SK-N-SH treated with all-trans-retinoic acid at 6 μM for 48 hours (cell line): ENCODE measurements around the gene SMPD1.

ENCODE experiments used
- ARNTL ChIP-seq: fragments of 450-650 bp; formaldehyde crosslinking; IDR thresholded peaks from 2 replicates; pipeline ENCODE4 v1.5.0; 2020; ENCODE audit warnings: low read depth, mild to moderate bottlenecking, moderate library complexity, borderline replicate concordance
- CREB5 ChIP-seq: fragments of 250-450 bp; sonication (Bioruptor Pico); IDR thresholded peaks from 2 replicates; pipeline ENCODE4 v1.5.1; 2020; ENCODE audit warnings: low read depth, mild to moderate bottlenecking, moderate library complexity
- CSRNP3 ChIP-seq: fragments of 250-450 bp; sonication (Bioruptor Pico); IDR thresholded peaks from 2 replicates; pipeline ENCODE4 v1.5.1; 2021; ENCODE audit warnings: mild to moderate bottlenecking, moderate library complexity
- TOX ChIP-seq: fragments of 250-450 bp; sonication (Bioruptor Pico); IDR thresholded peaks from 2 replicates; pipeline ENCODE4 v1.8.0; 2021; ENCODE audit warnings: mild to moderate bottlenecking, moderate library complexity, borderline replicate concordance
- ZFP3 ChIP-seq: fragments of 250-450 bp; sonication (Bioruptor Pico); IDR thresholded peaks from 2 replicates; pipeline ENCODE4 v1.5.0; 2020; ENCODE audit warnings: mild to moderate bottlenecking, moderate library complexity
- ZFP30 ChIP-seq: fragments of 450-650 bp; formaldehyde crosslinking; IDR thresholded peaks from 2 replicates; pipeline ENCODE4 v1.5.0; 2022; ENCODE audit warnings: mild to moderate bottlenecking, moderate library complexity
- ZNF8 ChIP-seq: fragments of 450-650 bp; formaldehyde crosslinking; IDR thresholded peaks from 2 replicates; pipeline ENCODE4 v1.5.0; 2020; ENCODE audit warnings: mild to moderate bottlenecking, moderate library complexity

- TF ChIP-seq TOX (CRISPR knock-in tag) = no peak
- TF ChIP-seq CSRNP3 (CRISPR knock-in tag) = no peak
- TF ChIP-seq CREB5 = no peak
- no peak for TF ChIP-seq ZFP3 (CRISPR knock-in tag)
- TF ChIP-seq ZNF8 (CRISPR knock-in tag) = no peak
- TF ChIP-seq ZFP30 (CRISPR knock-in tag) = no peak
- TF ChIP-seq ARNTL (CRISPR knock-in tag) = no peak
Observed at GRCh38 chr11:6437423-6437822, 47.1 kb downstream of the SMPD1 start.
